ENCODE data around the gene WWC2. TPM values are rescaled to one million over a fixed set of nuclear protein-coding genes. Genes with fewer than 3 reads are reported as not detected.
"Not testable (repeated sequence)": the region's sequence is repeated elsewhere in the genome, so short reads cannot be mapped to it uniquely, and the experiment has no call there.

Gene WWC2
- total RNA-seq, 1 experiment from 2014 or later = 11.5 TPM

DNA sequence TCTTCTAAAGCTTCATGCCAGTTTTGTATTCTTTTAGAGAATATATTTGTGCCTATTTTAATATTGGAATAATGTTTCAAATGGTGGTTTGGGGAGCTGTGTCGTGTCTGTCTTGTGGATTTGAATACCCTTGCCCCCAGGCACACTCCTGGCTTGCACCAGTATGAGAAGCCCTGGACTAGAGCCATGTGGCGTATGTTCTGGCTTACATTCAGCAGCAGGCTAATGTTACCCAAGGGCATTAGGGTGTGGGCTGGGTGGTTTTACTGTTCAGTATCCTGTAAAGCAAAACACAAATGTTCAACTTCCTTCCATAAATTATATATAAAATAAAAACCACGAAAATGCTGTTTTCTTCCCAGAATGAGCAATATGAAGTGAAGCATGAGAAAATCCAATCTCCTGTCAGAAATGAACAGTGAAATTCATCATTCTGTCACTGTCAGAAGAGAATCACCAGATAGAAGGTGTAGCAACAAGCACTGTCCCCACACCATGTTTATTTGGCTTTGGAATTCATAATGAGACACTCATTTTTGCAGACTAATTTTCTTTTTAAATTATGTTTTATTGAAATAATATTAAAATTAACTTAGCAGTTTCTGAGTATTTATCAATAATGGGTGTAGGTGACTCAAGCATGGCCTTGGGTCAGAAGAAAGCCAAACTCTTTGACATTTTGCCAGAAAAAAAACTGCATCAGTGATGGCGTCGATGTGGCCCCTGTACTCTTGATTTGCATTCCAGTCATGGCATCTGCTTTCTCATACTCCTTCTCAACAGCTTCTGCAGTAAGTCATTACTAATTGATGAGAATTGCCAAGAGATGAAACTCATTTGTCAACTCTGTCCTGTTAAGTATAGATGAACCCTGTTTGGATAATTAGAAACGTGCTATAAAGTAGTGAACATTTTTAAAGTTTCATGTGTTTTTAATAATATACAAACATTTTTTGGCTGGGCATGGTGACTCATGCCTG, 43.8 kb downstream of the WWC2 start:
- no peak for DNase-seq (ENCODE audit: low spot score)

DNA sequence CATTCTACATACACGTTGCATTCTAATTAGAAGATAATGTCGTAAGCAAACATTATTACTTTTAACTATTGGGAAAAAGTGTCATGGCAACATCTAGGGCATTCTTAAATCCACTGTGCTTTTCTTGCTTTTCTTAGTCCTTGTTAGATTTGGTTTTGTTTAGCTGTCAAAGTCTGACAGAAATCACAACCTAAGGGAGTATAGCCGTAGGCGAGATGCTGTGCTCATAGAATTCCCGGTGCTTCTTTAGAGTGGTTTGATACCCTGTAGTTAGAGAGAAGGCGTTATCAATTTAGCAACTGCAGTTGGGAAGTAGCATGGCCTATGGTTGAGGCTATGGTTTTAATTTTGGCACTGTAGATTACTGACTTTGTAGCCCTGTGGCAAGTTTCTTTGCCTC, 45.7 kb downstream of the WWC2 start:
- no peak for DNase-seq (ENCODE audit: low spot score)

DNA sequence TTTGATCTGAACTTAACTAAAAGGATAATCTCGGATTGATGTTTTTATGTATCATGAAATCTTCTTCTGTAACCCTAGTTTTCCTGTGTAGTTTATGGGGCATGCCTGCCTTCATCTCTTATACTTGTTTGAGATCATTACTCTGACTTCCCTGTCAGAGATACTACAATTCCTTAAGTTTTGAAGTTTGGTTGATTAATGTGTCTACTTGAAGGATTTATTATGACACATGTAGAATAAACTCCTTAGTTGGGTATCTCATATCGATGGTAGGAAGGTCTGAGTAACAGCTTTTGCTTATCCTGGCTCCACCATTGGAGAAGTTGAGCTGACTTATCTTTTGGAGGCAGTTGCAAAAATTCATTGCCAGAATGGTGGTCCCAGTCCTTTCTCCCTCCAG, 46.7 kb downstream of the WWC2 start:
- DNase-seq (ENCODE audit: low spot score) = no peak

DNA sequence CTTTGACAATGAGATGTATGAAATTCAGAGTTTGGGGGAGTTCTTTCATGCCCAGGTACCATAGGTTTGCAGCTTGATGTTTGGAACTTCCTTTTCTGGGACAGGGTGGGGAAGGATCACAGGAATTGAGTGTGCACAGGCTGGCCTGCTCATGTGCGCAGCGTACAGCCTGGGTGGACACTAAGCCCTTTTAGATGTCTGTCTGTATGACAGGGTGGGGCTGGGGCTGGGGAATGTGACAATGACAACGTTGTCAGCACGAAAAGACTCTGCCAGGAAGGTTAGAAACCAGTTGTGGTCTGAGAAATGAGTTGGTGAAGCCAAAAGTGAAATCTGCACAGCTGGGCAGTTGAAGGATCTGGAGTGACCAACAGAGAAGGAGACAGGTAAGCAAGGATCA, 47.4 kb downstream of the WWC2 start:
- no peak for DNase-seq (ENCODE audit: low spot score)

- DNase-seq (ENCODE audit: low spot score) = no peak
Measured at GRCh38 chr4:183147196-183147595, 48.1 kb downstream of the WWC2 start.

- no peak for DNase-seq (ENCODE audit: low spot score)
Measured at GRCh38 chr4:183147983-183148382, 48.9 kb downstream of the WWC2 start.

GRCh38 chr4:183149616-183150539, 50.8 kb downstream of the WWC2 start:
- no peak for DNase-seq (ENCODE audit: low spot score)

DNA sequence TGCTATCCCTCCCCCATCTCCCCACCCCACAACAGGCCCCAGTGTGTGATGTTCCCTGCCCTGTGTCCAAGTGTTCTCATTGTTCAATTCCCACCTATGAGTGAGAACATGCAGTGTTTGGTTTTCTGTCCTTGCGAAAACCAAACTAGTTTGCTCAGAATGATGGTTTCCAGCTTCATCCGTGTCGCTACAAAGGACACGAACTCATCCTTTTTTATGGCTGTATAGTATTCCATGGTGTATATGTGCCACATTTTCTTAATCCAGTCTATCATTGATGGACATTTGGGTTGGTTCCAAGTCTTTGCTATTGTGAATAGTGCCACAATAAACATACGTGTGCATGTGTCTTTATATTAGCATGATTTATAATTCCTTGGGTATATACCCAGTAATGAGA, 51.6 kb downstream of the WWC2 start:
- not testable (repeated sequence) for DNase-seq (ENCODE audit: low spot score)

GRCh38 chr4:183152232-183152631, 53.2 kb downstream of the WWC2 start:
- not testable (repeated sequence) for DNase-seq (ENCODE audit: low spot score)

- no peak for DNase-seq (ENCODE audit: low spot score)
Measured at GRCh38 chr4:183153190-183153916, 54.3 kb downstream of the WWC2 start.

- peak; percentile 66 for DNase-seq (ENCODE audit: low spot score)
Measured at GRCh38 chr4:183154701-183155391, 55.8 kb downstream of the WWC2 start.

DNA sequence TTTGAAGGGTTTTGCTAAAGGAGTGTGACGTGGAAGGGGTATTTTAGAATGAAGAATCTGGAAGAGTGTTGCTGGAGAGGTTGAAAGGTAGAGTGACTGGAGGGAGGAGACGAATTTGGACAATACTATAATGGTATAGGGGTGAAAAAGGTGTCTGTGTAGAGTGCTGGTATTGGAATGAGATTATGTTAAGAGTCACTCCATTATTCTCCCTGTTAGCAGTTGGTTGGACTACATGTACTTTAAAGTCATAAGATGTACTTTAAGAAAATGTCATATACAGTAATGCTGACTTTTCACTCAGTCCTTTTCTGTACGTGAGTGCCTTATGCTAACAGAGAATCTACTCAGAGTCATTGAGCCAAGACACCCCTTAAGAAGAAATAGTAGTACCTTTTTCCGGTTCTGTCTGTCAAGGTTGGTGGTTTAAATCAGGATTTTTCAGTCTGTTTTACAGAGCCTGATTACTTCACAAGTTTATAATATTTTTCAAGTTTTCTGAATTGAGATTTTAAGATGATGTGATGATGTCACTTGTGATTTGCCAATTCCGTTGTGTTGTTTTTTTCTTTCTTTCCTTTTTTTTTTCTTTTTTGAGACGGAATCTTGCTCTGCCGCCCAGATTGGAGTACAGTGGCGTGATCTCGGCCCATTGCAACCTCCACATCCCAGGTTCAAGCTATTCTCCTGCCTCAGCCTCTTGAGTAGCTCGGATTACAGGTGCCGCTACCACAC, 56.6 kb downstream of the WWC2 start:
- DNase-seq (ENCODE audit: low spot score) = no peak

DNA sequence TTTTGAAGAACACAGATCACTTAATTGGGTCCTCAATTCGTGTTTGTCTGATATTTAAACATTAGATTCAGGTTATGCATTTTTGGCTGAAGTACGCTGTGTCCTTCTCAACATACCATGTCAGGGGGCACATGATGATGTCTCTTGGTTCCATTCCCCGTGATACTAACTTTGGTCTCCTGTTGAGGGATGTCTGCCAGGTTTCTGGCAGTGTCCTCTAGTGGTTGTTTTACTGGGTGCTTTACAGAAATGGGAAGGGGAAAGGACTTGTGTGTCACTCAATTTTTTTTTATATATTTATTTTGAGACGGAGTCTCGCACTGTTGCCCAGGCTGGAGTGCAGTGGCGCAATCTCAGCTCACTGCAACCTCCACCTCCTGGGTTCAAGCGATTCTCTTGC, 58.2 kb downstream of the WWC2 start:
- no peak for DNase-seq (ENCODE audit: low spot score)

DNA sequence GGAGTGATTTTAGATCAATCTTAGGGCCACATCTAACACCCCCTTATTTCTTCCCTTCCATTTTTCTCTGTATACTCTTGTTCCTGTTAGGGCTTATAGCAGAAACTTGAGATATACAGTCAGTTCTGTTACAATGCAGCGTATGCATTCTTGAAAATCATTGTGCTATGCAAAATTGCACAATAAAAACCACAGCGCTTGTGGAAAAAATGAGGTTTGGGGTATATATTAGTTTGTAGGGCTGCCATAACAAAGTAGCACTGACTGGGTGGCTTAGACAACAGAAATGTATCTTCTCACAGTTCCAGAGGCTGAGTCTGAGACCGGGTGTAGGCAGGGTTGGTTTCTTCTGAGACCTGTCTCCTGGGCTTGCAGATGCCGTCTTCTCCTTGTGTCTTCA, 59.0 kb downstream of the WWC2 start:
- DNase-seq (ENCODE audit: low spot score) = no peak

- DNase-seq (ENCODE audit: low spot score) = no peak
Measured at GRCh38 chr4:183161630-183162029, 62.6 kb downstream of the WWC2 start.

- DNase-seq (ENCODE audit: low spot score) = no peak
Measured at GRCh38 chr4:183163135-183163534, 64.1 kb downstream of the WWC2 start.

DNA sequence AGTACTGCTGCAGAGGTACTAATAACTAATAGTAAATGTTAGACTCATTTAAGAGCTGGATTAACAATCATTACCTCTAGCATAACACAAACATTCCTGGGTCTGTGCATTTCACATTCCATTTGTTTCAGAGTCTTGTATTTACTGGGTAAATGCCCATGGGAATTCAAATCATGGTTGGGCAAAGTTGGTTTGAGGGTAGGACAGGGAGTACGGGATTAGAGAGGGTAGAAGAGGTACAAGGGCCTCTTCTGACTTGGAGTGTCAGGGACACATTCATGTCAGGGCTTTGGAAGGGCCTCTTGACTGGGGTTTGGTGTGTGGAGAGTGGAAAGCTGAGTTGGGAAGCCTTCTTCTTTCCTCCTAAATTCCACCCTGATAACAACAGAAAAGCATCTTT, 65.9 kb downstream of the WWC2 start:
- no peak for DNase-seq (ENCODE audit: low spot score)

- DNase-seq (ENCODE audit: low spot score) = no peak
Measured at GRCh38 chr4:183165376-183165775, 66.3 kb downstream of the WWC2 start.

DNA sequence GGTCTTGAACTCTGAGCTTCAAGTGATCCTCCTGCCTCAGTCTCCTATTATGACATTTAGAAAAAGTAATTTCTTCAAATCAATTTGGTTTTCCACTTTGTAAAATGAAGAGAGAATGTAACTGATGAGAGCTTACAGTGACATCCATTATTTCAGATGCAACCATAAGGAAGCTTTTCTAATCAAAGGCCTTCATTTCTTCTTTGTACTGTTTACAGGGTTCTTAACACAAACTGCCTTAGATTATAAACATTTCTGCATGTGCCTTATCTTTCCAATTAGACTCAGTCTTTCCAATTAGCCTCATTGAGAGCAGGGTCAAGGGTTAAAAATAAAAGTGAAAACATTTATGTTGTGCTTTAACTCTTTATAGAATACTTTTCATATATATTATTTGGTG, 71.8 kb downstream of the WWC2 start:
- no peak for DNase-seq (ENCODE audit: low spot score)

Measured in HT-29 (cell line).